GM08714 (cell line): Measurements from ENCODE around the gene ZDHHC11B.
"Not testable (repeated sequence)": the region's sequence is repeated elsewhere in the genome, so short reads cannot be mapped to it uniquely, and the experiment has no call there.

Experiments
- H3K4me3 ChIP-seq: fragments of 200-500 bp; sonication (Bioruptor generic); 2 replicates; pipeline ENCODE4 v1.5.1; 2014; ENCODE audit warnings: mild to moderate bottlenecking, low read length, inconsistent platforms
- ZNF274 ChIP-seq: IDR thresholded peaks from 2 replicates; pipeline ENCODE4 v1.6.1; 2012; ENCODE audit warnings: mild to moderate bottlenecking, low read depth, low read length

ZDHHC11B gene

GRCh38 chr5:746258-746761, 38.2 kb downstream of the ZDHHC11B start:
- no peak for TF ChIP-seq ZNF274

GRCh38 chr5:745272-746142, 39.0 kb downstream of the ZDHHC11B start:
- H3K4me3 ChIP-seq = not testable (repeated sequence)

More at GRCh38 chr5:746258-746761, 38.2 kb downstream of the ZDHHC11B start:
- no peak overlapping the region for H3K4me3 ChIP-seq

DNA sequence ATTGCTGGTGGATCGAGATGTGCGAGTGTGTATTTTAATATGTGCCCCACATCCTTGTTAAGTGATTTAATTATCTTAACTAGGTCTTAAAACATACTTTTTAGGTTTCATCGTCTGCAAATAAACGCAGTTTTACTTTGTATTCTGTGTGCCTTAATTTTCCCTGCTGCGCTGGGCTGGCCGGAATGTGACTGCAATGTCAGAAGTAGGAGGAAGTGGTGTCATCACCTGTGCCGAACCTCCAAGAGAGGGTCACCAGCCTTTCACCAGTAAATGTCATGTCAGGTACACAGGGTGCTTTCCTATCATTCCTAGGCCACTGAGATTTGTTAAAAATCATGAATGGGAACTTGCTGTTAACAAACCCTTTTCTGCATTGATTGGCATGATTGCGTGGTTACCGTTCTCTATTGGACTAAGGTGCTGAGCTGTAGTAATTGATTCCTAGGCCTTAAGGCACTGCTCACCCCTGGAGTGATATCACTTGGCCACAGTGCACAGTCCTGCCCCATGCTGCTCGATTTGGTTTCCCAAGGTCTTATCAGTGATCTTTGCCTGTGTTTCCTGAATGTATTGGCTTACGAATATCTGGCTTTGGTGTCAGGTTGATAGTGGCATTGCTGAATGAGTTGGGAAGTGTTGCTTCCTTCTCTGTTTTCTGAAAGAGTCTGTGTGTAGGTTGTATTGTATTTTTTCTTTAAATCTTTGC, 40.7 kb downstream of the ZDHHC11B start:
- not testable (repeated sequence) for H3K4me3 ChIP-seq

DNA sequence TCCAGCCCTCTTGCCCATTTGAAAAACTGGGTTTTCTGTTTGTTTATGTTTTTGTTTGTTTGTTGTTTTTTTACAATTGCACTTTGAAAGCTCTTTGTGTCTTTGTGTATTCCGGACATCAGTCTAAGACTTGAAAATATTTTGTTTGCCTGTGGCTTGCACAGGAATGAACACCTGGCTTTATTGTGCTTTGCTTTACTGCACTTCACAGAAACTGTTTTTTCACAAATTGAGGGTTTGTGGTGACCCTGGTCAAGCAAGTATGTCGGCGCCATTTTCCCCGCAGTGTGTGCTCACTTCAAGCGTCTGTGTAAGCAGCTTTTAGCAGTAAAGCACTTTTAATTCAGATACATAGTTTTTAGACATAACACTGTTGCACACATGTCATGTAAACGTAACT, 42.3 kb downstream of the ZDHHC11B start:
- not testable (repeated sequence) for H3K4me3 ChIP-seq

- not testable (repeated sequence) for H3K4me3 ChIP-seq
Observed at GRCh38 chr5:734145-734544, 50.4 kb downstream of the ZDHHC11B start.

GRCh38 chr5:732754-733454, 51.6 kb downstream of the ZDHHC11B start:
- not testable (repeated sequence) for H3K4me3 ChIP-seq

DNA sequence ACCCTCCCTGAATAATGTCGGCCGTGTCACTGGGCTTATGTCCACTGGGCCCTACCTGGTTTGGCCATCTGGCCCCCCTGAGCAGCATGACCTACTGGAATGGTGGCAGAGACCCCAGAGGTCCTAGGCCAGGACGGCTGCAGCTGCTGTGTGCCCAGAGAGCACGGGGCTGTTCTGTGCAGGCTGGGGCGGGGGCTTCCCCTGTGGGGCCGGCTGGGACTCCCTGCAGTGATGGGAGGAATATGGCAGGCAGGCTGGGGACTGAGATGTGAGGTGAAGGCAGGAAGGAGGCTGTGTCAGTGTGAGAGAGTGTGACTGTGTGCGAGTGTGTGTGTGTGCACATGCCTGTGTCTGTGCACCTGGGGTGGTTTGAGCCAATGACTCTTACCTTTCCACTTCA, 55.3 kb downstream of the ZDHHC11B start:
- H3K4me3 ChIP-seq = not testable (repeated sequence)

DNA sequence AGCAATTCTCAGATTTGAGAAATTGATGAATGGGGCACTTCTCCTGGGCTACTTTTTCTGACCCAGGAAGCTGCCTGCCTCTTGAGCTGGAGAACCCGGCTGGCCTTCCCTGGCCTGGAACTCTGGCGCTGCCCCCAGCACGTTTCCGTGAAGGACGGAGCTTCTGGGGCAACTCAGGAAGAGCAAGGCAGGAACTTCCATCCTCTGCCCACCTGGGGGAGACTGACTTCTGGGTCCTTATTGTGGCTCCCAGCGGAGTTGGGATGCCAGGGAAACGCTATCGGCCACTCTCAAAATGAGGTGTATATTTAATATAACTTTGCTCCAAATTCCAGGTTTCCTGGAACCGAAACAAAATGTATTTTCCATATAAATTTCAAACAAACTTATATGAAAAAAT, 57.4 kb downstream of the ZDHHC11B start:
- H3K4me3 ChIP-seq = not testable (repeated sequence)

GRCh38 chr5:723865-724264, 60.7 kb downstream of the ZDHHC11B start:
- not testable (repeated sequence) for H3K4me3 ChIP-seq

DNA sequence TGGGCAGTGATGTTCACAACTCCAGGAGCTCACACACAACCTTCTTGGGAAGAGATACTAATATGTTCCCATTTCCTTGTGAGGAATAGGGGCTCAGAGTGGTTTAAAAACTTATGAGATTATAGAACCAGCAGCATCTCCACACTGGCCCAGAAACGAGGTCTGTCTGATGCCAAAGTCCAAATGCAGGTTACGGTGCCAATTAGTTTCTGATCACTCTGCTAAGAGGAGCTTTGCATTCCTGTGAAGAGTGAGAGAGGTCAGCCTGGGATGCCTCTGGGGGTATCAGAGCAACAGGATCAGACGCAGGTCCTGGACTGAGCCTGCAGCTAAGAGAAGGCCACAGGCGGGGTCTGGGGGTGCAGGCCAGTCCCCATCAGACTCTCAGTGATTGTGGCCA, 61.2 kb downstream of the ZDHHC11B start:
- H3K4me3 ChIP-seq = not testable (repeated sequence)

DNA sequence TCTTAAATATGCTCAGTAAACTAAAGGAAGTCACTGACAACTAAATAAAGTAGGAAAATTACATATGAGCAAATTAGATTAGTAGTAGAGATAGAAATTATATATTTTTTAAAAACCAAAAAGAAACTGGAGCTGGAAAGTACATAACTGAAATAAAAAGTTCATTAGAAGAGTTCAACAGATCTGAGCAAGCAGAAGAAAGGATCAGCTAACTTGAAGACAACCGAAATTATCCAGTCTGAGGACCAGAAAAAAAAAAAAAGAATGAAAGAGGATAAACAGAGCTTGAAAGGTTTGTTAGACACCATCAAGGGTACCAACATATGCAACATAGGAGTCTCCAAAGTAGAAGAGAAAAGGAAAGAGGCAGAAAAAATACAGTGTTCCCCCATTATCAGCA, 65.2 kb downstream of the ZDHHC11B start:
- H3K4me3 ChIP-seq = not testable (repeated sequence)

GRCh38 chr5:717143-717542, 67.4 kb downstream of the ZDHHC11B start:
- no peak for TF ChIP-seq ZNF274
- no peak overlapping the region for H3K4me3 ChIP-seq

GRCh38 chr5:716740-717139, 67.8 kb downstream of the ZDHHC11B start:
- not testable (repeated sequence) for H3K4me3 ChIP-seq

DNA sequence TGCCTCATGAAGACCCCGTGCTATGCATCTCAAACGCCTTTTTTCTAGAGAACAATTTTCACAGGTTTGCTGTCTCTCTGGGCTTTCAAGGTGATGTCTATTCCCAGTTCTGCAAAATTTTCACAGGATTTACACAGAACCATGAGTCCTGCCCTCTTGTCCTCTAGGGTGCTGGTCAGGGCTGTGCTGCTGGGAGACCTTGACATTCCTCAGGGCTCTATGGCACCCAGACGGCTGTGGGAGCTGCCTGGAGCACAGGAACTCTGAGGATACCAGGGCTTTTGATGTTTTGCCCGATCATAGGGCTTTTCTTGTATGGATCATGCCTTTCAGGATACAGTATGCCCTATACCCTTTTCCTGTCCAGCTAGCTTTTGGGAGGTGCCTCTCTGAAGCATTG, 68.9 kb downstream of the ZDHHC11B start:
- not testable (repeated sequence) for H3K4me3 ChIP-seq

DNA sequence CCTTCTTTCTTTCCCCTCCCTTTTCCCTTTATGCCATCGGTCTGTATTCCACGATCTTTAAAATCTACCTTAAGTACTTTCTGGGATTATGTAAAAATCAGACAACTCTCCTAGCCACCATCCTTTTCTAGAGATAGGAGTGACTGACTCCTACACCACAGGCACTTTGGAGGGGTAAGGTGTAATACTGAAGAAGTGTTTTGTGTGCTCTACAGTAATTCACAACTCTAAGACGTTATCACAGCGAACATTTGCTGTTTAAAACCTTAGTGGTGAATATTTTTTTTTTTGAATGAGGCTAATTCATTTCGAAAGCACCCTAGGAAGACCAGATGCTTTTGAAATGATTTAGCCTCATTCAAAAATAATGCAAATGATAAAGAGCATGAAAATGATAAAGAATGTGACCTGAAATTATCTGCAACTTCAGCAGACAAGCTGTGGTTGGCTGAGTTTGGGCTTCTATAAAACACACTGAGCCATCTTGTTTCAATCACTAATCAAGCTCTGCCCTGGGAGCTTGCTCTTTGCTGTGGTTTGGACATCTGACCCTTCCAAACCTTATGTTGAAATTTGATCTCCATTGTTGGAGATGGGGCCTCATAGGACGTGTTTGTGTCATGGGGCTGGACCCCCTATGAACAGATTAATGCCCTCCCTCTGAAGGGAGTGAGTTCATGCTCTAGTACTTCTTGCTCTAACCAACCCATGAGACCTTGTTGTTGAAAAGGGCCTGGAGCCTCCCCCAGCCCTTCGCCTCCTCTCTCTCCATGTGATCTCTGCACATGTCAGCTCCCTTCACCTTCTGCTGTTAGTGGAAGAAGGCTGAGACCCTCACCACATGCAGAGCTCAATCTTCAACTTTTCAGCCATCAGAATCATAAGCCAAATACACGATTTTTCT, 70.1 kb downstream of the ZDHHC11B start:
- H3K4me3 ChIP-seq = not testable (repeated sequence)

DNA sequence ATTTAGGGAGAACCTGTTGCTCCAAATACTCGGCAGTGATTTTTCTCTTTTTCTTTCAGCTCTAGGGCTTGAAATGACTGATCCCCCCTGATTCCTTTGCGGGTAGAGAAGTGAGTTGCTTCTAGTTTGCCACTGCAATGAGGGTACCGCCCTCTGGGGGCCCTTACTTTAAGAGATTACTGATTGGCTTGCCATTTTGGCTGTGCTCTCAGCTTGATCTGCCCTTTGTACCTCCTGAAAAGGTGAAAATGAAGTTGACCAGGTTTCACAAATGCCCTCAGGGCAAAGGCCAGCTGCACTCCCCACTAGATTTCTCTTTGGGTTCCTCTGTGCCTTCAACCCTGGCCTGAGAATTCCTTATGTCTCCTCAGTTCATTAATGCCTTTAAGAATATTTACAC, 70.8 kb downstream of the ZDHHC11B start:
- not testable (repeated sequence) for H3K4me3 ChIP-seq

GRCh38 chr5:708848-709517, 75.5 kb downstream of the ZDHHC11B start:
- H3K4me3 ChIP-seq = not testable (repeated sequence)

DNA sequence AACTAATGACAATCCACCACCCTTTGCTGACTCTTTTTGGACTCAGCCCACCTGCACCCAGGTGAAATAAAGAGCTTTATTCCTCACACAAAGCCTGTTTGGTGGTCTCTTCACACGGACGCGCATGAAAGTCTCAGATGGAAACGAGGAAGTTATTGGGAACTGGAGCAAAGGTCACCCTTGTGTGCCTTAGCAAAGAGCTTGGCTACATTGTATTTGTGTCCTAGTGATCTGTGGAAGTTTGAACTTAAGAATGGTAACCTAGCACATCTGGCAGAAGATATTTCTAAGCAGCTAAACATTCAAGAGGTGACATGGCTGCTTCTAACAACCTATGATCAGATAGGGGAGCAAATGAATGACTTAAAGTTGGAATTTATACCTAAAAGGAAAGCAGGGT, 76.2 kb downstream of the ZDHHC11B start:
- not testable (repeated sequence) for H3K4me3 ChIP-seq

DNA sequence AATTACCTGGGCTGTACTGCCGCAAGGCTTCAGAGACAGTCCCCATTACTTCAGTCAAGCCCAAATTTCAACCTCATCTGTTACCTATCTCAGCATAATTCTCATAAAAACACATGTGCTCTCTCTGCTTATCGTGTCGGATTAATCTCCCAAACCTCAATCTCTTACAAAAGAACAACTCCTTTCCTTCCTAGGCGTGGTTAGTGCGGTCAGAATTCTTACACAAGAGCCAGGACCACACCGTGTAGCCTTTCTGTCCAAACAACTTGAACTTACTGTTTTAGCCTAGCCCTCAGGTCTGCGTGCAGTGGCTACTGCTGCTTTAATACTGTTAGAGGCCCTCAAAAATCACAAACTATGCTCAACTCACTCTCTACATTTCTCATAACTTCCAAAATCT, 78.4 kb downstream of the ZDHHC11B start:
- H3K4me3 ChIP-seq = not testable (repeated sequence)
